GM23338 (cell line): ENCODE data around the gene MRPS34. TPM values are rescaled to one million over a fixed set of nuclear protein-coding genes. Genes with fewer than 3 reads are reported as not detected.

Experiments used
- ATAC-seq: fragments of 200-7000 bp; cut with Tn5 transposase; 3 replicates; pipeline ENCODE4 v1.9.1; 2020
- DNase-seq: peaks from one replicate; pipeline ENCODE4 v3.0.0-alpha.2; 2015; ENCODE audit warnings: low spot score
- H2AFZ ChIP-seq: fragments of 200-600 bp; sonication (generic); 2 replicates; pipeline ENCODE4 v1.8.0; 2016; ENCODE audit warnings: antibody characterized with exemption, mild to moderate bottlenecking, moderate library complexity
- H3F3A ChIP-seq: fragments of 200-600 bp; sonication (generic); replicated peaks from 2 replicates; pipeline ENCODE4 v1.8.0; 2017; ENCODE audit warnings: antibody characterized with exemption, mixed run types, low read depth
- H3K27ac ChIP-seq: fragments of 200-600 bp; sonication (generic); 2 replicates; pipeline ENCODE4 v1.6.1; 2016; ENCODE audit warnings: low read depth
- H3K27me3 ChIP-seq: fragments of 200-600 bp; sonication (generic); 2 replicates; pipeline ENCODE4 v1.8.0; 2016; ENCODE audit warnings: mild to moderate bottlenecking, mixed run types, moderate library complexity; ENCODE audit not compliant: insufficient read depth
- H3K36me3 ChIP-seq: fragments of 200-600 bp; sonication (generic); 2 replicates; pipeline ENCODE4 v1.8.0; 2016; ENCODE audit warnings: mild to moderate bottlenecking; ENCODE audit not compliant: insufficient read depth
- H3K4me1 ChIP-seq: fragments of 200-600 bp; sonication (generic); 2 replicates; pipeline ENCODE4 v1.8.0; 2016; ENCODE audit warnings: mild to moderate bottlenecking, moderate library complexity; ENCODE audit not compliant: insufficient read depth
- H3K4me2 ChIP-seq: fragments of 200-600 bp; sonication (generic); 2 replicates; pipeline ENCODE4 v1.7.1; 2017; ENCODE audit warnings: mixed run types
- H3K4me3 ChIP-seq: fragments of 200-600 bp; sonication (generic); 2 replicates; pipeline ENCODE4 v1.6.1; 2016; ENCODE audit warnings: mixed run types
- H3K79me2 ChIP-seq: fragments of 200-600 bp; sonication (generic); replicated peaks from 2 replicates; pipeline ENCODE4 v1.8.0; 2017; ENCODE audit warnings: mild to moderate bottlenecking; ENCODE audit not compliant: insufficient read depth
- H3K9me2 ChIP-seq: fragments of 200-600 bp; sonication (generic); 2 replicates; pipeline ENCODE4 v1.8.0; 2017; ENCODE audit not compliant: insufficient read depth
- H4K20me1 ChIP-seq: fragments of 200-600 bp; sonication (generic); replicated peaks from 2 replicates; pipeline ENCODE4 v1.8.0; 2017; ENCODE audit warnings: mild to moderate bottlenecking; ENCODE audit not compliant: insufficient read depth
- H3K27ac Mint-ChIP-seq: 2 replicates; pipeline ENCODE4 v1.8.0; 2020; ENCODE audit warnings: inconsistent platforms, mild to moderate bottlenecking, moderate library complexity, mixed read lengths
- H3K27me3 Mint-ChIP-seq: 3 replicates; pipeline ENCODE4 v1.8.0; 2022; ENCODE audit warnings: low read depth, mild to moderate bottlenecking, moderate library complexity, mixed read lengths, inconsistent platforms; ENCODE audit not compliant: insufficient read depth, poor library complexity
- H3K36me3 Mint-ChIP-seq: 3 replicates; pipeline ENCODE4 v1.8.0; 2021; ENCODE audit warnings: low read depth, mild to moderate bottlenecking, inconsistent platforms, moderate library complexity, mixed read lengths
- H3K4me1 Mint-ChIP-seq: 3 replicates; pipeline ENCODE4 v1.8.0; 2020; ENCODE audit warnings: mild to moderate bottlenecking, inconsistent platforms, mixed read lengths
- H3K4me3 Mint-ChIP-seq: 3 replicates; pipeline ENCODE4 v1.8.0; 2021; ENCODE audit warnings: moderate library complexity, mild to moderate bottlenecking, inconsistent platforms, mixed read lengths
- H3K9me3 Mint-ChIP-seq: 3 replicates; pipeline ENCODE4 v1.8.0; 2020; ENCODE audit warnings: moderate library complexity, mild to moderate bottlenecking, inconsistent platforms, mixed read lengths
- CREB1 ChIP-seq: fragments of 250-450 bp; sonication (Bioruptor Pico); IDR thresholded peaks from 2 replicates; pipeline ENCODE4 v1.5.0; 2020; ENCODE audit warnings: low read depth, mild to moderate bottlenecking, moderate library complexity
- EZH2 ChIP-seq: fragments of 200-600 bp; sonication (generic); IDR thresholded peaks from one replicate; pipeline ENCODE4 v1.8.0; 2017; ENCODE audit warnings: antibody characterized with exemption, mild to moderate bottlenecking, low read depth; ENCODE audit not compliant: unreplicated experiment
- JUNB ChIP-seq: IDR thresholded peaks from one replicate; pipeline ENCODE4 v1.6.1; 2016; ENCODE audit warnings: antibody characterized with exemption; ENCODE audit not compliant: unreplicated experiment
- NANOG ChIP-seq: IDR thresholded peaks from 2 replicates; pipeline ENCODE4 v1.6.1; 2016; ENCODE audit warnings: antibody characterized with exemption, borderline replicate concordance
- POLR2AphosphoS5 ChIP-seq: IDR thresholded peaks from 2 replicates; pipeline ENCODE4 v1.6.1; 2016; ENCODE audit warnings: antibody characterized with exemption, low read depth
- ZNF114 ChIP-seq: fragments of 250-450 bp; sonication (Bioruptor Pico); IDR thresholded peaks from 2 replicates; pipeline ENCODE4 v1.5.0; 2020; ENCODE audit warnings: mild to moderate bottlenecking, moderate library complexity
- polyA plus RNA-seq: library from polyadenylated mRNA; unstranded; fragments of >200 nt; fragmentation: Nextera tagmentation; extraction: Ambion mirVana; gene quantifications from 2 replicates; pipeline ENCODE4 v1.2.1, GENCODE V29; 2016
- total RNA-seq: library from RNA; depleted of rRNA; stranded (reverse); fragments of >200 nt; shearing (Covaris generic); gene quantifications from 2 replicates; pipeline ENCODE4 v1.2.3, GENCODE V29; 2014
- TF ChIP-seq, protein P1 (sequence below): IDR thresholded peaks from one replicate; pipeline ENCODE4 v1.6.1; 2018; ENCODE audit warnings: antibody characterized with exemption; ENCODE audit not compliant: unreplicated experiment
- TF ChIP-seq, protein P2 (sequence below), 2 experiments: fragments of 200-600 bp in 1 of 2; sonication (generic) in 1 of 2; conservative IDR thresholded peaks; 2 replicates each; pipeline versions ENCODE4 v1.5.1 to v1.6.1; 2016 to 2017; ENCODE audit warnings: antibody characterized with exemption in 2 of 2, low read depth in 2 of 2, mild to moderate bottlenecking in 2 of 2, moderate library complexity in 1 of 2

Gene MRPS34
- total and polyA plus RNA-seq, 2 experiments from 2014 or later, result 248 to 391 TPM

DNA sequence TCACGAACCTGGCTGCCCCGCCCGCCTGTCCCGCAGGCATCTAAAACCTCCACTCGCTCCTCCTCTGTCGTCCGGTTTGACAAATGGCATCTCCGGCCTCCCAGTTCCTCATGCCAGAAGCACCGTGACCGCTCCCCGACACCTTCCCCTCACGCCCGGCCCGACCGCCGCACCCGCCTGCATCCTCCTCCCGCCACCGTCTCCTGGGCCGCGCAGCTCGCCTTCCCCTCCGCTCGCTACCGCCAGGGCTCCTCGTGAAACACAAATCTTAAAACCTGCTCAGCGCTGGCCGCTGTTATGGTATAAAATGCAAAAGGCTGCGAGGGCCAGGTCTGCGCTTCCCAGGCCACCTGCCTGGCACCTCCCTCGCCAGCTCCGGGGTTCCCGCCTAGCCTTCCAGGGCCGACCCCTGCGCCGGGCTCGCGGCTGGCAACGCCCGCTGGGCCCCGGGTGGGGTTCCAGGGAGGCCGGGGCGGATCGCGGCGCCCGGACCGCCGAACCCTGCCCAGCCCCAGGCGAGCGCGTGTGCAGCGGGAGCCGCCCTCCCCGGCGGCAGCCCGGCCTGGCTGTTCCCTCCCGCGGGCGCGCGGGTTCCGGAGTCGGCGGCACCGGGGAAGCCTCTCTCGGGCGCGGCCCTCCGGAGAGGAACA lies 8.9 kb upstream of the MRPS34 start (continued):
- TF ChIP-seq, protein P1, sequence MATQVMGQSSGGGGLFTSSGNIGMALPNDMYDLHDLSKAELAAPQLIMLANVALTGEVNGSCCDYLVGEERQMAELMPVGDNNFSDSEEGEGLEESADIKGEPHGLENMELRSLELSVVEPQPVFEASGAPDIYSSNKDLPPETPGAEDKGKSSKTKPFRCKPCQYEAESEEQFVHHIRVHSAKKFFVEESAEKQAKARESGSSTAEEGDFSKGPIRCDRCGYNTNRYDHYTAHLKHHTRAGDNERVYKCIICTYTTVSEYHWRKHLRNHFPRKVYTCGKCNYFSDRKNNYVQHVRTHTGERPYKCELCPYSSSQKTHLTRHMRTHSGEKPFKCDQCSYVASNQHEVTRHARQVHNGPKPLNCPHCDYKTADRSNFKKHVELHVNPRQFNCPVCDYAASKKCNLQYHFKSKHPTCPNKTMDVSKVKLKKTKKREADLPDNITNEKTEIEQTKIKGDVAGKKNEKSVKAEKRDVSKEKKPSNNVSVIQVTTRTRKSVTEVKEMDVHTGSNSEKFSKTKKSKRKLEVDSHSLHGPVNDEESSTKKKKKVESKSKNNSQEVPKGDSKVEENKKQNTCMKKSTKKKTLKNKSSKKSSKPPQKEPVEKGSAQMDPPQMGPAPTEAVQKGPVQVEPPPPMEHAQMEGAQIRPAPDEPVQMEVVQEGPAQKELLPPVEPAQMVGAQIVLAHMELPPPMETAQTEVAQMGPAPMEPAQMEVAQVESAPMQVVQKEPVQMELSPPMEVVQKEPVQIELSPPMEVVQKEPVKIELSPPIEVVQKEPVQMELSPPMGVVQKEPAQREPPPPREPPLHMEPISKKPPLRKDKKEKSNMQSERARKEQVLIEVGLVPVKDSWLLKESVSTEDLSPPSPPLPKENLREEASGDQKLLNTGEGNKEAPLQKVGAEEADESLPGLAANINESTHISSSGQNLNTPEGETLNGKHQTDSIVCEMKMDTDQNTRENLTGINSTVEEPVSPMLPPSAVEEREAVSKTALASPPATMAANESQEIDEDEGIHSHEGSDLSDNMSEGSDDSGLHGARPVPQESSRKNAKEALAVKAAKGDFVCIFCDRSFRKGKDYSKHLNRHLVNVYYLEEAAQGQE, result no peak

DNA sequence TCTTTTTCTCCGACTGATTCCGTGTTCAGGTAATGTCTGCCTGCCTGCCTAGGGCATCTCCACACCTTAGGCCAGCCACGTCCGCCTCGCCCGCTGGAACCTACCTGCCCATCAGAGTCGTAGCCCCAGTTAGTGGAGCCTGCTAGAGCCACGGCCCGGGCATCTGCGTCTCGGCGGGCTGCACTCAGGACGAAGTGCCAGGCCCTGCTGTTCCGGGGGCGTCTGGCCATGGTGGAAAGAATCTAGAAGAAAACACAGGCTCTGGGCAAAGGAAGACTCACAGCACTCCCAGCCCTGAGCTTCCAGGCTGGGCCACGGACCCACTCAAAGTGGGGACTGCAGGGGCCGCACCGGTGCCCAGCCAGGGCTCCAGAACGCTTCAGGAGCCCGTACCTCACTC lies 8.3 kb upstream of the MRPS34 start:
- Histone ChIP-seq H3F3A (0 out of 2 replicates have a peak, but pooled peaks cover 3% of the 10 kb centered on the region), H3K4me1 (peaks cover 4% of the 10 kb centered on the region; the same call in 1 of the 2 replicates), H3K9me2 (no peaks in the 10 kb centered on the region), H3K79me2 (peaks cover 32% of the 10 kb centered on the region), H2AFZ (no peak overlapping the region), H3K4me3 (peak overlapping the region; percentile 98), H3K36me3 (no peaks in the 10 kb centered on the region), H4K20me1 (peaks cover 27% of the 10 kb centered on the region), H3K4me2 (peak overlapping the region; percentile 95), H3K27me3 (no peaks in the 10 kb centered on the region), H3K27ac (no peak overlapping the region)
- H3K27me3 Mint-ChIP-seq, result peaks cover 37% of the 10 kb centered on the region
- peak overlapping the region; percentile 92; the same call in 1 of the 2 replicates for H3K27ac Mint-ChIP-seq
- H3K9me3 Mint-ChIP-seq, result peaks cover 7% of the 10 kb centered on the region; the same call in 1 of the 3 replicates
- ATAC-seq (no peak), DNase-seq (no peak)
- TF ChIP-seq, protein P2, sequence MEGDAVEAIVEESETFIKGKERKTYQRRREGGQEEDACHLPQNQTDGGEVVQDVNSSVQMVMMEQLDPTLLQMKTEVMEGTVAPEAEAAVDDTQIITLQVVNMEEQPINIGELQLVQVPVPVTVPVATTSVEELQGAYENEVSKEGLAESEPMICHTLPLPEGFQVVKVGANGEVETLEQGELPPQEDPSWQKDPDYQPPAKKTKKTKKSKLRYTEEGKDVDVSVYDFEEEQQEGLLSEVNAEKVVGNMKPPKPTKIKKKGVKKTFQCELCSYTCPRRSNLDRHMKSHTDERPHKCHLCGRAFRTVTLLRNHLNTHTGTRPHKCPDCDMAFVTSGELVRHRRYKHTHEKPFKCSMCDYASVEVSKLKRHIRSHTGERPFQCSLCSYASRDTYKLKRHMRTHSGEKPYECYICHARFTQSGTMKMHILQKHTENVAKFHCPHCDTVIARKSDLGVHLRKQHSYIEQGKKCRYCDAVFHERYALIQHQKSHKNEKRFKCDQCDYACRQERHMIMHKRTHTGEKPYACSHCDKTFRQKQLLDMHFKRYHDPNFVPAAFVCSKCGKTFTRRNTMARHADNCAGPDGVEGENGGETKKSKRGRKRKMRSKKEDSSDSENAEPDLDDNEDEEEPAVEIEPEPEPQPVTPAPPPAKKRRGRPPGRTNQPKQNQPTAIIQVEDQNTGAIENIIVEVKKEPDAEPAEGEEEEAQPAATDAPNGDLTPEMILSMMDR (conservative IDR thresholded peaks at IDR 0.05; ENCODE audit: low read depth in 2 of 2), result no peak
- TF ChIP-seq JUNB (no peak), POLR2AphosphoS5 (peak; percentile 1; the same call in 1 of the 2 replicates)
- peaks cover 16% of the 10 kb centered on the region; the same call in 2 of the 3 replicates for H3K36me3 Mint-ChIP-seq
- peaks cover 5% of the 10 kb centered on the region for H3K4me1 Mint-ChIP-seq
- peak overlapping the region; percentile 86 for H3K4me3 Mint-ChIP-seq

DNA sequence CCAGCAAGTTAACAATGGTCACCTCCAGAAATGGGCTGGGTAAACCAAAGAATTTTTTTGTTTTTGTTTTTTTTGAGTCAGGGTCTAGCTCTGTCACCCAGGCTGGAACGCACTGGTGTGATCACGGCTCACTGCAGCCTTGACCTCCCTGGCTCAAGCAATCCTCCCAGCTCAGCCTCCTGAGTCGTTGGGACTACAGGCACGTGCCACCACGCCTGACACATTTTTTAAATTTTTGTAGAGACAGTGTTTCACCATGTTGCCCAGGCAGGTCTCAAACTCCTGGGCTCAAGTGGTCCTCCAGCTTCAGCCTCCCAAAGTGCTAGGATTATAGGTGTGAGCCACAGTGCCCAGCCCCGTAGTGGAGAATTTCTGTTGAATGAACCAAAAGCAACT lies 7.7 kb upstream of the MRPS34 start:
- H3K4me2 ChIP-seq, result no peak overlapping the region
- no peak overlapping the region for H3K27ac Mint-ChIP-seq
- H3K36me3 Mint-ChIP-seq, result peaks cover 16% of the 10 kb centered on the region; the same call in 2 of the 3 replicates
- H3F3A ChIP-seq, result 0 out of 2 replicates have a peak, but pooled peaks cover 3% of the 10 kb centered on the region
- H3K4me1 ChIP-seq, result peaks cover 4% of the 10 kb centered on the region; the same call in 1 of the 2 replicates
- peaks cover 5% of the 10 kb centered on the region for H3K4me1 Mint-ChIP-seq
- no peak for DNase-seq
- peaks cover 26% of the 10 kb centered on the region for H4K20me1 ChIP-seq
- no peak overlapping the region for H2AFZ ChIP-seq
- peaks cover 26% of the 10 kb centered on the region for H3K79me2 ChIP-seq
- H3K27me3 Mint-ChIP-seq, result peaks cover 35% of the 10 kb centered on the region
- no peaks in the 10 kb centered on the region for H3K36me3 ChIP-seq
- no peak for ATAC-seq
- H3K9me2 ChIP-seq, result no peaks in the 10 kb centered on the region
- H3K4me3 ChIP-seq, result no peak overlapping the region
- H3K27me3 ChIP-seq, result no peaks in the 10 kb centered on the region
- H3K9me3 Mint-ChIP-seq, result peaks cover 7% of the 10 kb centered on the region; the same call in 1 of the 3 replicates
- H3K4me3 Mint-ChIP-seq, result peak overlapping the region; percentile 86
- no peak overlapping the region for H3K27ac ChIP-seq
- TF ChIP-seq, protein P1, result no peak
- TF ChIP-seq ZNF114 (no peak), EZH2 (no peak), POLR2AphosphoS5 (no peak), NANOG (no peak), CREB1 (CRISPR knock-in tag) (no peak), JUNB (no peak)
- TF ChIP-seq, protein P2 (conservative IDR thresholded peaks at IDR 0.05; ENCODE audit: low read depth in 2 of 2), result no peak
